ENCODE data around the gene EPHB3.

The EPHB3 gene

GRCh38 chr3:184596233-184596632, 34.6 kb downstream of the EPHB3 start:
- H3K9me3 ChIP-seq (ENCODE audit: control insufficient read depth in 1 of 2, low read length in 2 of 2): no peaks in the 10 kb centered on the region
- no peak overlapping the region for H3K27ac ChIP-seq (ENCODE audit: low read length)
- H3K36me3 ChIP-seq (ENCODE audit: control insufficient read depth in 1 of 2, insufficient read depth in 2 of 2, low read length in 2 of 2): no peaks in the 10 kb centered on the region
- no peak overlapping the region for H3K4me3 ChIP-seq (ENCODE audit: low read depth in 1 of 2, low read length in 2 of 2)
- H3K27me3 ChIP-seq (ENCODE audit: low read depth, low read length): no peaks in the 10 kb centered on the region
- peaks cover 0 to 28% of the 10 kb centered on the region in 2 donors for H3K4me1 ChIP-seq (ENCODE audit: control insufficient read depth in 1 of 2, insufficient read depth in 2 of 2, low read length in 2 of 2)

GRCh38 chr3:184596886-184597575, 35.4 kb downstream of the EPHB3 start:
- Histone ChIP-seq H3K36me3 (ENCODE audit: control insufficient read depth in 1 of 2, insufficient read depth in 2 of 2, low read length in 2 of 2) (no peaks in the 10 kb centered on the region), H3K27ac (ENCODE audit: low read length) (no peak overlapping the region), H3K27me3 (ENCODE audit: low read depth, low read length) (no peaks in the 10 kb centered on the region), H3K4me3 (ENCODE audit: low read depth in 1 of 2, low read length in 2 of 2) (no peak overlapping the region), H3K4me1 (ENCODE audit: control insufficient read depth in 1 of 2, insufficient read depth in 2 of 2, low read length in 2 of 2) (peaks cover 0 to 24% of the 10 kb centered on the region in 2 donors), H3K9me3 (ENCODE audit: control insufficient read depth in 1 of 2, low read length in 2 of 2) (no peaks in the 10 kb centered on the region)

GRCh38 chr3:184597829-184598573, 36.4 kb downstream of the EPHB3 start:
- Histone ChIP-seq H3K27ac (ENCODE audit: low read length) (no peak overlapping the region), H3K4me3 (ENCODE audit: low read depth in 1 of 2, low read length in 2 of 2) (no peak overlapping the region), H3K4me1 (ENCODE audit: control insufficient read depth in 1 of 2, insufficient read depth in 2 of 2, low read length in 2 of 2) (peaks cover 0 to 24% of the 10 kb centered on the region in 2 donors), H3K27me3 (ENCODE audit: low read depth, low read length) (peaks cover 5% of the 10 kb centered on the region), H3K36me3 (ENCODE audit: control insufficient read depth in 1 of 2, insufficient read depth in 2 of 2, low read length in 2 of 2) (no peaks in the 10 kb centered on the region), H3K9me3 (ENCODE audit: control insufficient read depth in 1 of 2, low read length in 2 of 2) (no peaks in the 10 kb centered on the region)

GRCh38 chr3:184598574-184598927, 37.0 kb downstream of the EPHB3 start:
- Histone ChIP-seq H3K4me1 (ENCODE audit: control insufficient read depth in 1 of 2, insufficient read depth in 2 of 2, low read length in 2 of 2) (peaks cover 0 to 22% of the 10 kb centered on the region in 2 donors), H3K36me3 (ENCODE audit: control insufficient read depth in 1 of 2, insufficient read depth in 2 of 2, low read length in 2 of 2) (no peaks in the 10 kb centered on the region), H3K27me3 (ENCODE audit: low read depth, low read length) (peaks cover 8% of the 10 kb centered on the region), H3K27ac (ENCODE audit: low read length) (no peak overlapping the region), H3K9me3 (ENCODE audit: control insufficient read depth in 1 of 2, low read length in 2 of 2) (no peaks in the 10 kb centered on the region), H3K4me3 (ENCODE audit: low read depth in 1 of 2, low read length in 2 of 2) (no peak overlapping the region)

- Histone ChIP-seq H3K4me1 (ENCODE audit: control insufficient read depth in 1 of 2, insufficient read depth in 2 of 2, low read length in 2 of 2) (peaks cover 0 to 23% of the 10 kb centered on the region in 2 donors), H3K9me3 (ENCODE audit: control insufficient read depth in 1 of 2, low read length in 2 of 2) (no peaks in the 10 kb centered on the region), H3K36me3 (ENCODE audit: control insufficient read depth in 1 of 2, insufficient read depth in 2 of 2, low read length in 2 of 2) (no peaks in the 10 kb centered on the region), H3K27me3 (ENCODE audit: low read depth, low read length) (peaks cover 13% of the 10 kb centered on the region), H3K4me3 (ENCODE audit: low read depth in 1 of 2, low read length in 2 of 2) (no peak overlapping the region), H3K27ac (ENCODE audit: low read length) (no peak overlapping the region)
Observed at GRCh38 chr3:184599143-184599542, 37.6 kb downstream of the EPHB3 start.

GRCh38 chr3:184600685-184601377, 39.2 kb downstream of the EPHB3 start:
- Histone ChIP-seq H3K27me3 (ENCODE audit: low read depth, low read length) (peaks cover 13% of the 10 kb centered on the region), H3K4me3 (ENCODE audit: low read depth in 1 of 2, low read length in 2 of 2) (no peak overlapping the region), H3K27ac (ENCODE audit: low read length) (no peak overlapping the region), H3K36me3 (ENCODE audit: control insufficient read depth in 1 of 2, insufficient read depth in 2 of 2, low read length in 2 of 2) (no peaks in the 10 kb centered on the region), H3K4me1 (ENCODE audit: control insufficient read depth in 1 of 2, insufficient read depth in 2 of 2, low read length in 2 of 2) (peaks cover 0 to 30% of the 10 kb centered on the region in 2 donors), H3K9me3 (ENCODE audit: control insufficient read depth in 1 of 2, low read length in 2 of 2) (no peaks in the 10 kb centered on the region)

GRCh38 chr3:184601576-184602371, 40.2 kb downstream of the EPHB3 start:
- Histone ChIP-seq H3K36me3 (ENCODE audit: control insufficient read depth in 1 of 2, insufficient read depth in 2 of 2, low read length in 2 of 2) (no peaks in the 10 kb centered on the region), H3K27me3 (ENCODE audit: low read depth, low read length) (peaks cover 13% of the 10 kb centered on the region), H3K9me3 (ENCODE audit: control insufficient read depth in 1 of 2, low read length in 2 of 2) (no peaks in the 10 kb centered on the region), H3K27ac (ENCODE audit: low read length) (no peak overlapping the region), H3K4me1 (ENCODE audit: control insufficient read depth in 1 of 2, insufficient read depth in 2 of 2, low read length in 2 of 2) (peaks cover 0 to 30% of the 10 kb centered on the region in 2 donors), H3K4me3 (ENCODE audit: low read depth in 1 of 2, low read length in 2 of 2) (peak overlapping the region in 1 of 2 donors; percentile 15)

GRCh38 chr3:184602372-184603150, 41.0 kb downstream of the EPHB3 start:
- Histone ChIP-seq H3K9me3 (ENCODE audit: control insufficient read depth in 1 of 2, low read length in 2 of 2) (no peaks in the 10 kb centered on the region), H3K27me3 (ENCODE audit: low read depth, low read length) (peaks cover 13% of the 10 kb centered on the region), H3K4me3 (ENCODE audit: low read depth in 1 of 2, low read length in 2 of 2) (peak overlapping the region in 1 of 2 donors; percentile 15), H3K36me3 (ENCODE audit: control insufficient read depth in 1 of 2, insufficient read depth in 2 of 2, low read length in 2 of 2) (no peaks in the 10 kb centered on the region), H3K27ac (ENCODE audit: low read length) (no peak overlapping the region), H3K4me1 (ENCODE audit: control insufficient read depth in 1 of 2, insufficient read depth in 2 of 2, low read length in 2 of 2) (peaks cover 0 to 27% of the 10 kb centered on the region in 2 donors)

GRCh38 chr3:184603151-184604030, 41.8 kb downstream of the EPHB3 start:
- H3K27ac ChIP-seq (ENCODE audit: low read length): no peak overlapping the region
- H3K9me3 ChIP-seq (ENCODE audit: control insufficient read depth in 1 of 2, low read length in 2 of 2): no peaks in the 10 kb centered on the region
- H3K27me3 ChIP-seq (ENCODE audit: low read depth, low read length): peaks cover 13% of the 10 kb centered on the region
- no peaks in the 10 kb centered on the region for H3K36me3 ChIP-seq (ENCODE audit: control insufficient read depth in 1 of 2, insufficient read depth in 2 of 2, low read length in 2 of 2)
- H3K4me1 ChIP-seq (ENCODE audit: control insufficient read depth in 1 of 2, insufficient read depth in 2 of 2, low read length in 2 of 2): peaks cover 0 to 27% of the 10 kb centered on the region in 2 donors
- peak overlapping the region in 1 of 2 donors; percentile 51 for H3K4me3 ChIP-seq (ENCODE audit: low read depth in 1 of 2, low read length in 2 of 2)
